ENCODE results near the gene ITGB7. TPM values are rescaled to one million over a fixed set of nuclear protein-coding genes. Genes with fewer than 3 reads are reported as not detected.

Gene ITGB7
- polyA plus RNA-seq, 1 of the 3 experiments (the other 2 are of a cell fraction): 0.25 TPM

- H3K9me3 ChIP-seq: no peaks in the 10 kb centered on the region
- H3K27me3 ChIP-seq (ENCODE audit: insufficient read depth): no peaks in the 10 kb centered on the region
- TF ChIP-seq USF2 (IDR thresholded peaks at IDR 0.05; ENCODE audit: borderline replicate concordance, low read depth, low read length): no peak
- TF ChIP-seq PBX3 (IDR thresholded peaks at IDR 0.05): no peak
- TF ChIP-seq GABPA (IDR thresholded peaks at IDR 0.05; ENCODE audit: low read depth): no peak
- no peak for TF ChIP-seq FOXM1 (IDR thresholded peaks at IDR 0.05; ENCODE audit: low read depth)
- no peak for TF ChIP-seq FOSL2 (IDR thresholded peaks at IDR 0.05; ENCODE audit: borderline replicate concordance, low read depth)
- TF ChIP-seq RAD21 (IDR thresholded peaks at IDR 0.05; ENCODE audit: low read length): no peak
- no peak for TF ChIP-seq POLR2AphosphoS5 (IDR thresholded peaks at IDR 0.05; ENCODE audit: low read depth, low read length)
- TF ChIP-seq SMC3 (IDR thresholded peaks at IDR 0.05; ENCODE audit: low read depth, low read length): no peak
- TF ChIP-seq RXRA (IDR thresholded peaks at IDR 0.05; ENCODE audit: borderline replicate concordance, low read depth): no peak
- TF ChIP-seq NFIC (IDR thresholded peaks at IDR 0.05; ENCODE audit: borderline replicate concordance): no peak
- H4K20me1 ChIP-seq (ENCODE audit: insufficient read depth): no peaks in the 10 kb centered on the region
- H3F3A ChIP-seq (replicated peaks; ENCODE audit: insufficient read depth): peaks cover 9% of the 10 kb centered on the region
- no peak overlapping the region for H2AFZ ChIP-seq (ENCODE audit: low read depth)
- H3K36me3 ChIP-seq (replicated peaks in 1 of 2; ENCODE audit: control insufficient read depth in 1 of 2, insufficient read depth in 2 of 2, low read length in 1 of 2): no peaks in the 10 kb centered on the region
- 89% methylated on average over 4 of the region's 4 CpGs for WGBS (ENCODE audit: low lambda C conversion rate)
- no peak for DNase-seq
- H3K4me2 ChIP-seq: no peak overlapping the region
- H3K9ac ChIP-seq: no peak overlapping the region
- H3K9me2 ChIP-seq: no peaks in the 10 kb centered on the region
- POLR2A ChIA-PET: no interaction called here
- CTCF ChIA-PET: interaction anchor here (1.0 to 9.5 kb wide), 6 partner anchors 10 to 135 kb away, joined by 3 to 181 read pairs (median 8); partner anchors contain the start of gene ITGB7
- H3K4me1 ChIP-seq (ENCODE audit: control insufficient read depth in 1 of 2, insufficient read depth in 2 of 2, low read depth in 1 of 2, low read length in 1 of 2): peaks cover 0 to 7% of the 10 kb centered on the region in 2 experiments; a peak in 1 of 4 replicates
- no peak overlapping the region for H3K27ac ChIP-seq (ENCODE audit: low read depth in 2 of 2, low read length in 1 of 2)
- H3K4me3 ChIP-seq (ENCODE audit: low read depth in 2 of 2, low read length in 1 of 2): no peak overlapping the region
- H3K79me2 ChIP-seq (ENCODE audit: insufficient read depth): no peaks in the 10 kb centered on the region
These were observed 5.4 kb downstream of the ITGB7 start for GRCh38 chr12:53201639-53202038.

- Histone ChIP-seq H3K27ac (ENCODE audit: low read depth in 2 of 2, low read length in 1 of 2) (peak overlapping the region in 1 of 2 experiments; percentile 46; a peak in 1 of 4 replicates), H3K27me3 (ENCODE audit: insufficient read depth) (no peaks in the 10 kb centered on the region), H3F3A (replicated peaks; ENCODE audit: insufficient read depth) (peaks cover 6% of the 10 kb centered on the region), H3K4me1 (ENCODE audit: control insufficient read depth in 1 of 2, insufficient read depth in 2 of 2, low read depth in 1 of 2, low read length in 1 of 2) (peaks cover 0 to 3% of the 10 kb centered on the region in 2 experiments; a peak in 1 of 4 replicates), H3K79me2 (ENCODE audit: insufficient read depth) (no peaks in the 10 kb centered on the region), H3K9me2 (no peaks in the 10 kb centered on the region), H3K9me3 (no peaks in the 10 kb centered on the region), H3K9ac (no peak overlapping the region), H2AFZ (ENCODE audit: low read depth) (no peak overlapping the region), H3K36me3 (replicated peaks in 1 of 2; ENCODE audit: control insufficient read depth in 1 of 2, insufficient read depth in 2 of 2, low read length in 1 of 2) (no peaks in the 10 kb centered on the region), H4K20me1 (ENCODE audit: insufficient read depth) (no peaks in the 10 kb centered on the region), H3K4me2 (no peak overlapping the region), H3K4me3 (ENCODE audit: low read depth in 2 of 2, low read length in 1 of 2) (no peak overlapping the region)
- ChIA-PET POLR2A (no interaction called here), CTCF (interaction anchor here (1.0 to 9.5 kb wide), 6 partner anchors 10 to 135 kb away, joined by 3 to 181 read pairs (median 8); partner anchors contain the start of gene ITGB7)
- no peak for DNase-seq
- 95% methylated on average over 1 of the region's 1 CpG for WGBS (ENCODE audit: low lambda C conversion rate)
- no peak for TF ChIP-seq POLR2AphosphoS5 (IDR thresholded peaks at IDR 0.05; ENCODE audit: low read depth, low read length)
- no peak for TF ChIP-seq ELF1 (IDR thresholded peaks at IDR 0.05)
- no peak for TF ChIP-seq TCF12 (IDR thresholded peaks at IDR 0.05)
- TF ChIP-seq YY1 (IDR thresholded peaks at IDR 0.05; ENCODE audit: low read depth): no peak
- TF ChIP-seq FOXJ3 (CRISPR knock-in tag; IDR thresholded peaks at IDR 0.05): no peak
- TF ChIP-seq SIN3A (IDR thresholded peaks at IDR 0.05; ENCODE audit: borderline replicate concordance, low read depth, low read length): no peak
- TF ChIP-seq GATA2 (CRISPR knock-in tag; IDR thresholded peaks at IDR 0.05): no peak
- TF ChIP-seq MAX (IDR thresholded peaks at IDR 0.05; ENCODE audit: low read depth): no peak
- TF ChIP-seq CHD2 (IDR thresholded peaks at IDR 0.05; ENCODE audit: low read length, partially characterized antibody): no peak
- TF ChIP-seq CTCF (IDR thresholded peaks at IDR 0.05): no peak
- no peak for TF ChIP-seq REST (IDR thresholded peaks at IDR 0.05; ENCODE audit: low read depth, low read length)
- no peak for TF ChIP-seq MXI1 (IDR thresholded peaks at IDR 0.05; ENCODE audit: low read depth, low read length)
- TF ChIP-seq RXRA (IDR thresholded peaks at IDR 0.05; ENCODE audit: borderline replicate concordance, low read depth): no peak
- no peak for TF ChIP-seq FOSL2 (IDR thresholded peaks at IDR 0.05; ENCODE audit: borderline replicate concordance, low read depth)
- TF ChIP-seq EP300 (IDR thresholded peaks at IDR 0.05; ENCODE audit: borderline replicate concordance in 1 of 2, low read depth in 1 of 2, low read length in 1 of 2): no peak
These were observed 5.9 kb downstream of the ITGB7 start for GRCh38 chr12:53201177-53201541.
